Measurements from ENCODE around the gene SHC1.

GRCh38 chr1:154937988-154938386 is 32.6 kb downstream of the SHC1 start:
- TF ChIP-seq YY1 (IDR thresholded peaks at IDR 0.05; ENCODE audit: insufficient read depth, insufficient read length) (no peak), SUZ12 (IDR thresholded peaks at IDR 0.05; ENCODE audit: extremely low read depth, insufficient read depth, insufficient read length) (no peak)
